ENCODE results near the gene KLHDC3. TPM values are rescaled to one million over a fixed set of nuclear protein-coding genes. Genes with fewer than 3 reads are reported as not detected.

The KLHDC3 gene
- total and polyA plus RNA-seq, 2 experiments from 2014 or later, result 88.2 to 184 TPM

- H3K27ac ChIP-seq (ENCODE audit: low read depth), result no peak overlapping the region
- no peak overlapping the region for H3K4me3 ChIP-seq
- no peaks in the 10 kb centered on the region for H3K27me3 ChIP-seq (ENCODE audit: insufficient read depth)
- H3F3A ChIP-seq (replicated peaks; ENCODE audit: low read depth), result peaks cover 21% of the 10 kb centered on the region; the same call in 1 of the 2 replicates
- H4K20me1 ChIP-seq (replicated peaks; ENCODE audit: insufficient read depth), result peaks cover 12% of the 10 kb centered on the region
- H3K36me3 ChIP-seq (ENCODE audit: insufficient read depth), result peaks cover 17% of the 10 kb centered on the region
- H3K4me1 ChIP-seq (ENCODE audit: insufficient read depth), result no peaks in the 10 kb centered on the region
- TF ChIP-seq, protein P1, sequence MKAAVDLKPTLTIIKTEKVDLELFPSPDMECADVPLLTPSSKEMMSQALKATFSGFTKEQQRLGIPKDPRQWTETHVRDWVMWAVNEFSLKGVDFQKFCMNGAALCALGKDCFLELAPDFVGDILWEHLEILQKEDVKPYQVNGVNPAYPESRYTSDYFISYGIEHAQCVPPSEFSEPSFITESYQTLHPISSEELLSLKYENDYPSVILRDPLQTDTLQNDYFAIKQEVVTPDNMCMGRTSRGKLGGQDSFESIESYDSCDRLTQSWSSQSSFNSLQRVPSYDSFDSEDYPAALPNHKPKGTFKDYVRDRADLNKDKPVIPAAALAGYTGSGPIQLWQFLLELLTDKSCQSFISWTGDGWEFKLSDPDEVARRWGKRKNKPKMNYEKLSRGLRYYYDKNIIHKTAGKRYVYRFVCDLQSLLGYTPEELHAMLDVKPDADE (IDR thresholded peaks at IDR 0.05), result no peak
- TF ChIP-seq JUNB (IDR thresholded peaks at IDR 0.05; ENCODE audit: unreplicated experiment) (no peak), CREB1 (CRISPR knock-in tag; IDR thresholded peaks at IDR 0.05; ENCODE audit: low read depth) (no peak), REST (IDR thresholded peaks at IDR 0.05; ENCODE audit: unreplicated experiment) (no peak), CTCF (conservative IDR thresholded peaks at IDR 0.05; ENCODE audit: low read depth in 2 of 2) (no peak), POLR2AphosphoS5 (IDR thresholded peaks at IDR 0.05; ENCODE audit: low read depth) (no peak), ZNF331 (CRISPR knock-in tag; IDR thresholded peaks at IDR 0.05; ENCODE audit: low read depth) (no peak), ZNF114 (CRISPR knock-in tag; IDR thresholded peaks at IDR 0.05) (no peak), NANOG (IDR thresholded peaks at IDR 0.05; ENCODE audit: borderline replicate concordance) (no peak), EZH2 (IDR thresholded peaks at IDR 0.05; ENCODE audit: low read depth, unreplicated experiment) (no peak), STAT1 (IDR thresholded peaks at IDR 0.05; ENCODE audit: unreplicated experiment) (no peak), EZH2phosphoT487 (IDR thresholded peaks at IDR 0.05; ENCODE audit: unreplicated experiment) (no peak), ZNF462 (CRISPR knock-in tag; IDR thresholded peaks at IDR 0.05) (no peak)
- no peaks in the 10 kb centered on the region for H3K79me2 ChIP-seq (replicated peaks; ENCODE audit: insufficient read depth)
- peaks cover 76% of the 10 kb centered on the region for H3K36me3 Mint-ChIP-seq (ENCODE audit: low read depth)
- no peaks in the 10 kb centered on the region for H3K9me3 Mint-ChIP-seq
- H3K9me2 ChIP-seq (ENCODE audit: insufficient read depth), result no peaks in the 10 kb centered on the region
- ATAC-seq (no peak), DNase-seq (ENCODE audit: low spot score) (no peak)
- H3K4me1 Mint-ChIP-seq, result no peaks in the 10 kb centered on the region
- H3K27me3 Mint-ChIP-seq (ENCODE audit: insufficient read depth, low read depth, poor library complexity), result peaks cover 3% of the 10 kb centered on the region
- H3K4me3 Mint-ChIP-seq, result no peak overlapping the region
- no peak overlapping the region for H3K4me2 ChIP-seq
- no peak overlapping the region for H2AFZ ChIP-seq
- no peak overlapping the region for H3K27ac Mint-ChIP-seq
These were observed 19.6 kb downstream of the KLHDC3 start for GRCh38 chr6:43033496-43034189.
